HG02759 (cell line): ENCODE measurements around the gene MTX1.
"Not testable (repeated sequence)": the region's sequence is repeated elsewhere in the genome, so short reads cannot be mapped to it uniquely, and the experiment has no call there.

Experiments used
- ATAC-seq: cut with Tn5 transposase; IDR thresholded peaks from one replicate; pipeline ENCODE4 v1.9.1; 2021; ENCODE audit warnings: mild to moderate bottlenecking, moderate library complexity; ENCODE audit not compliant: unreplicated experiment

MTX1 gene

GRCh38 chr1:155232001-155232978 lies 23.8 kb downstream of the MTX1 start:
- ATAC-seq: not testable (repeated sequence)

- not testable (repeated sequence) for ATAC-seq
These were observed 25.0 kb downstream of the MTX1 start for GRCh38 chr1:155233502-155233901.

- not testable (repeated sequence) for ATAC-seq
These were observed 26.9 kb downstream of the MTX1 start for GRCh38 chr1:155235375-155235774.

GRCh38 chr1:155236451-155236850 lies 28.0 kb downstream of the MTX1 start:
- ATAC-seq: no peak

- ATAC-seq: no peak
These were observed 32.7 kb downstream of the MTX1 start for GRCh38 chr1:155241069-155241679.

- no peak for ATAC-seq
These were observed 33.4 kb downstream of the MTX1 start for GRCh38 chr1:155241841-155242264.

GRCh38 chr1:155242805-155243358 lies 34.4 kb downstream of the MTX1 start:
- no peak for ATAC-seq

- peak; percentile 93 for ATAC-seq
These were observed 36.1 kb downstream of the MTX1 start for GRCh38 chr1:155244368-155245162.

- no peak for ATAC-seq
These were observed 36.6 kb downstream of the MTX1 start for GRCh38 chr1:155245163-155245524.

GRCh38 chr1:155246796-155247195 lies 38.3 kb downstream of the MTX1 start:
- not testable (repeated sequence) for ATAC-seq

GRCh38 chr1:155247667-155248553 lies 39.4 kb downstream of the MTX1 start:
- no peak for ATAC-seq

- ATAC-seq: peak; percentile 26
These were observed 41.7 kb downstream of the MTX1 start for GRCh38 chr1:155250246-155250632.

- ATAC-seq: peak; percentile 88
These were observed 42.3 kb downstream of the MTX1 start for GRCh38 chr1:155250633-155251449.

GRCh38 chr1:155251566-155251965 lies 43.1 kb downstream of the MTX1 start:
- ATAC-seq: no peak

- no peak for ATAC-seq
These were observed 44.7 kb downstream of the MTX1 start for GRCh38 chr1:155253208-155253607.

GRCh38 chr1:155253797-155254196 lies 45.3 kb downstream of the MTX1 start:
- ATAC-seq: no peak

GRCh38 chr1:155254228-155254713 lies 45.8 kb downstream of the MTX1 start:
- no peak for ATAC-seq

GRCh38 chr1:155254714-155255242 lies 46.3 kb downstream of the MTX1 start:
- no peak for ATAC-seq
